SK-N-SH (cell line): ENCODE measurements around the gene GJB2. TPM values are rescaled to one million over a fixed set of nuclear protein-coding genes. Genes with fewer than 3 reads are reported as not detected.

Source experiments
- CTCF ChIA-PET: fragments of 300-600, 350-600 bp; formaldehyde crosslinking; extraction: SDS; loops from one replicate; lab custom pipeline; 2021; lab: Yijun Ruan, JAX
- POLR2A ChIA-PET: fragments of 350-600 bp; sonication (Branson Sonifier 250); formaldehyde crosslinking; extraction: SDS; loops from one replicate; lab custom pipeline; 2020; ENCODE audit warnings: antibody characterized with exemption, inconsistent platforms; lab: Yijun Ruan, JAX
- DNase-seq: peaks from one replicate; pipeline ENCODE4 v3.0.0; 2012
- H2AFZ ChIP-seq: fragments of 200-600 bp; sonication (generic); 2 replicates; pipeline ENCODE4 v1.8.1; 2016; ENCODE audit warnings: antibody characterized with exemption, mild to moderate bottlenecking, low read depth
- H3F3A ChIP-seq: fragments of 200-600 bp; sonication (generic); replicated peaks from 2 replicates; pipeline ENCODE3; 2016; ENCODE audit warnings: antibody characterized with exemption, mild to moderate bottlenecking; ENCODE audit not compliant: insufficient read depth
- H3K27ac ChIP-seq, 2 experiments: fragments of 200-500 bp in 1 of 2; fragments of 200-600 bp in 1 of 2; sonication (Bioruptor generic) in 1 of 2; sonication (generic), shearing (Covaris generic) in 1 of 2; 2 replicates each; pipeline versions ENCODE4 v1.5.1 to v1.6.1; 2014 to 2016; ENCODE audit warnings: low read depth in 2 of 2, inconsistent platforms in 1 of 2, low read length in 1 of 2, mild to moderate bottlenecking in 1 of 2, mixed read lengths in 1 of 2
- H3K27me3 ChIP-seq: fragments of 200-600 bp; sonication (generic), shearing (Covaris generic); 2 replicates; pipeline ENCODE4 v1.6.1; 2016; ENCODE audit warnings: mixed run types; ENCODE audit not compliant: insufficient read depth
- H3K36me3 ChIP-seq, 2 experiments: fragments of 200-500 bp in 1 of 2; fragments of 200-600 bp in 1 of 2; sonication (Bioruptor generic) in 1 of 2; sonication (generic) in 1 of 2; replicated peaks in 1 of 2; 2 replicates each; pipeline versions ENCODE3 to v1.5.1; 2014 to 2016; ENCODE audit warnings: low read length in 1 of 2, mild to moderate bottlenecking in 1 of 2; ENCODE audit not compliant: insufficient read depth in 2 of 2, control insufficient read depth in 1 of 2
- H3K4me1 ChIP-seq, 2 experiments: fragments of 200-500 bp in 1 of 2; fragments of 200-600 bp in 1 of 2; sonication (Bioruptor generic) in 1 of 2; sonication (generic), shearing (Covaris generic) in 1 of 2; 2 replicates each; pipeline versions ENCODE4 v1.5.1 to v1.6.1; 2014 to 2016; ENCODE audit warnings: low read depth in 1 of 2, low read length in 1 of 2, mixed run types in 1 of 2; ENCODE audit not compliant: insufficient read depth in 2 of 2, control insufficient read depth in 1 of 2
- H3K4me2 ChIP-seq: fragments of 200-600 bp; sonication (generic), shearing (Covaris generic); 2 replicates; pipeline ENCODE4 v1.6.1; 2017; ENCODE audit warnings: mixed run types
- H3K4me3 ChIP-seq, 2 experiments: fragments of 200-500 bp in 1 of 2; fragments of 200-600 bp in 1 of 2; sonication (Bioruptor generic) in 1 of 2; sonication (generic), shearing (Covaris generic) in 1 of 2; 2 replicates each; pipeline versions ENCODE4 v1.5.1 to v1.8.1; 2014 to 2016; ENCODE audit warnings: low read depth in 2 of 2, inconsistent platforms in 1 of 2, low read length in 1 of 2, mild to moderate bottlenecking in 1 of 2, mixed read lengths in 1 of 2, moderate library complexity in 1 of 2
- H3K79me2 ChIP-seq: fragments of 200-600 bp; sonication (generic); 2 replicates; pipeline ENCODE4 v1.8.1; 2017; ENCODE audit warnings: mild to moderate bottlenecking; ENCODE audit not compliant: insufficient read depth
- H3K9ac ChIP-seq: fragments of 200-600 bp; sonication (generic); 2 replicates; pipeline ENCODE4 v1.6.1; 2017; ENCODE audit warnings: mixed run types
- H3K9me2 ChIP-seq: fragments of 200-600 bp; sonication (generic); 2 replicates; pipeline ENCODE4 v1.6.1; 2017; ENCODE audit warnings: mixed run types
- H3K9me3 ChIP-seq: fragments of 200-600 bp; sonication (generic); 2 replicates; pipeline ENCODE4 v1.6.1; 2017; ENCODE audit warnings: mixed run types, mild to moderate bottlenecking, moderate library complexity
- H4K20me1 ChIP-seq: fragments of 200-600 bp; sonication (generic); 2 replicates; pipeline ENCODE4 v1.6.1; 2017; ENCODE audit warnings: mild to moderate bottlenecking, mixed run types; ENCODE audit not compliant: insufficient read depth
- CHD2 ChIP-seq: fragments of 150-350 bp; IDR thresholded peaks from 2 replicates; pipeline ENCODE4 v1.6.1; 2018; ENCODE audit warnings: low read length; ENCODE audit not compliant: partially characterized antibody
- EP300 ChIP-seq, 2 experiments: IDR thresholded peaks; 2 replicates each; pipeline versions ENCODE4 v1.4.0 to v1.6.1; 2012; ENCODE audit warnings: borderline replicate concordance in 1 of 2, low read depth in 1 of 2, low read length in 1 of 2
- FOXJ3 ChIP-seq: sonication (generic); formaldehyde crosslinking; IDR thresholded peaks from 2 replicates; pipeline ENCODE4 v1.5.1; 2020; ENCODE audit warnings: mild to moderate bottlenecking, missing genetic modification reagents
- GABPA ChIP-seq: IDR thresholded peaks from 2 replicates; pipeline ENCODE4 v1.4.0; 2012; ENCODE audit warnings: low read depth, mild to moderate bottlenecking
- GATA2 ChIP-seq: sonication (generic); formaldehyde crosslinking; IDR thresholded peaks from 2 replicates; pipeline ENCODE4 v1.5.0; 2020; ENCODE audit warnings: mild to moderate bottlenecking, missing genetic modification reagents
- JUND ChIP-seq: IDR thresholded peaks from 2 replicates; pipeline ENCODE4 v1.4.0; 2012
- MEF2A ChIP-seq: IDR thresholded peaks from 2 replicates; pipeline ENCODE4 v1.4.0; 2012; ENCODE audit warnings: low read depth, borderline replicate concordance
- MXI1 ChIP-seq: IDR thresholded peaks from 2 replicates; pipeline ENCODE4 v1.6.1; 2012; ENCODE audit warnings: mild to moderate bottlenecking, low read depth, low read length, improper control_type of control experiment
- NFIC ChIP-seq: IDR thresholded peaks from 2 replicates; pipeline ENCODE4 v1.4.0; 2012; ENCODE audit warnings: borderline replicate concordance
- NRF1 ChIP-seq: IDR thresholded peaks from 2 replicates; pipeline ENCODE4 v1.6.1; 2012; ENCODE audit warnings: low read depth, mild to moderate bottlenecking, low read length
- POLR2AphosphoS5 ChIP-seq: IDR thresholded peaks from 2 replicates; pipeline ENCODE4 v1.6.1; 2012; ENCODE audit warnings: low read depth, low read length
- RAD21 ChIP-seq: IDR thresholded peaks from 2 replicates; pipeline ENCODE4 v1.6.1; 2012; ENCODE audit warnings: mild to moderate bottlenecking, low read length
- RCOR1 ChIP-seq: fragments of 150-350 bp; IDR thresholded peaks from 2 replicates; pipeline ENCODE4 v1.6.1; 2017; ENCODE audit warnings: antibody characterized with exemption, low read length
- RXRA ChIP-seq: IDR thresholded peaks from 2 replicates; pipeline ENCODE4 v1.4.0; 2012; ENCODE audit warnings: low read depth, mild to moderate bottlenecking, borderline replicate concordance
- SIN3A ChIP-seq: IDR thresholded peaks from 2 replicates; pipeline ENCODE4 v1.6.1; 2012; ENCODE audit warnings: low read depth, mild to moderate bottlenecking, low read length, moderate library complexity, borderline replicate concordance
- TEAD4 ChIP-seq: IDR thresholded peaks from 2 replicates; pipeline ENCODE4 v1.4.0; 2012; ENCODE audit warnings: mild to moderate bottlenecking, borderline replicate concordance; ENCODE audit not compliant: insufficient read depth
- YY1 ChIP-seq: IDR thresholded peaks from 2 replicates; pipeline ENCODE4 v1.4.0; 2012; ENCODE audit warnings: low read depth, mild to moderate bottlenecking
- WGBS: methylation state at CpG from one replicate; pipeline ENCODE4 v1.1.6; 2017; ENCODE audit warnings: low lambda C conversion rate; 5-methylcytosine and 5-hydroxymethylcytosine counted together
- polyA plus RNA-seq, 3 experiments: library from polyadenylated mRNA; depleted of rRNA; stranded (reverse); fragments of >200 nt; gene quantifications; 2 replicates each; pipeline ENCODE4 v1.2.3, GENCODE V29; 2012
- TF ChIP-seq, protein P1 (sequence below): fragments of 150-350 bp; IDR thresholded peaks from 2 replicates; pipeline ENCODE4 v1.6.1; 2016; ENCODE audit warnings: mild to moderate bottlenecking, low read depth, low read length
- TF ChIP-seq, protein P2 (sequence below): fragments of 200-600 bp; sonication (generic); IDR thresholded peaks from 2 replicates; pipeline ENCODE4 v1.6.1; 2017; ENCODE audit warnings: antibody characterized with exemption, mild to moderate bottlenecking, moderate library complexity
- TF ChIP-seq, protein P3 (sequence below): IDR thresholded peaks from 2 replicates; pipeline ENCODE4 v1.6.1; 2012; ENCODE audit warnings: mild to moderate bottlenecking, low read depth, low read length, moderate library complexity

Gene GJB2
- polyA plus RNA-seq, 1 of the 3 experiments (the other 2 are of a cell fraction), result not detected

DNA sequence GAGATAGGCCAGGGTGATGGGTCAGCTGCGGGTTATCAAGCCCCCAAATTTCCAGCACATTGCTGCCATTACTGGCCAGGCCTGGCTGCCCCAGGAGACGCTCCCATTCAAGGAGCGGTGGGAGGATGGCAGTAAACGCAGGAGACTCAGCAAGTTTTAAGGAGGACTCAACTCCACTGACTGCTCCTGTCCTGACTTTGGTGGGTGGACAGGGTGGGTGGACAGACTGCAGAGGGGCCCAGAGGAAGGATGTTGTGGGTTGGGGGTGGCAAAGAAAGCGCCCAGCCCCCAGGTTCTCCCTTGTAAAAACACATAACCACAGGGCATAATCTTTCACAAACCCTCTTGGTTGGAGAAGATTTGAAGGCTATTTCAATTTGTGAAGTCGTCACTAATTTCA, 35.0 kb upstream of the GJB2 start (continued):
- TF ChIP-seq GABPA (no peak), MEF2A (no peak)

DNA sequence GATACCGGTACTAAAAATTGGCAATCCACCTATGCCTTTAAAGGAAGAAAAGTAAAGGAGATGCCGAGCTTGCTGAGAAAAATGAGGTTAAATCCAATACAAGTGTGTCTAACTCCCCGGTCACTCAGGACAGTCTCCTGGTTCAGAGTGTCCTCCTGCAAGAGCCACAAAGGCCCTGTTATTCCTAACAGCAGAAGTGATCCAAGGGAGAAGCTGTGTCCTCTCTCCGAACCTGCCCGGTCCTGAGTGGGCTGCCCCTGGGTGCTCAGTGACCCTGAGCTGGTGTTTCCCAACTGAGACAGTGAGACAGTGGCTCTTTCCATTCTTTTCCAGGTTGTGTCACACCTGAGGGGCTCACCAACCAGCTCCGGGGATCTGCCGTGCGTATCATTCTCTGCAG, 34.5 kb upstream of the GJB2 start:
- H3K9ac ChIP-seq, result no peak overlapping the region
- H3K4me2 ChIP-seq, result no peak overlapping the region
- peaks cover 86% of the 10 kb centered on the region for H3K27me3 ChIP-seq
- POLR2A ChIA-PET, result no interaction called here
- DNase-seq, result no peak
- H3K79me2 ChIP-seq, result no peaks in the 10 kb centered on the region
- no peaks in the 10 kb centered on the region for H3K36me3 ChIP-seq
- H3K4me1 ChIP-seq, result no peaks in the 10 kb centered on the region
- H3K4me3 ChIP-seq, result no peak overlapping the region
- no peak overlapping the region for H2AFZ ChIP-seq
- TF ChIP-seq TEAD4 (no peak), RXRA (no peak), MEF2A (no peak), YY1 (no peak), POLR2AphosphoS5 (no peak), CHD2 (no peak), NRF1 (no peak), NFIC (no peak), SIN3A (no peak), EP300 (IDR thresholded peaks at IDR 0.05; ENCODE audit: borderline replicate concordance in 1 of 2, low read depth in 1 of 2, low read length in 1 of 2) (no peak), RCOR1 (no peak), JUND (no peak), GATA2 (no peak), RAD21 (no peak), MXI1 (no peak), GABPA (no peak), FOXJ3 (CRISPR knock-in tag) (no peak)
- TF ChIP-seq, protein P1, sequence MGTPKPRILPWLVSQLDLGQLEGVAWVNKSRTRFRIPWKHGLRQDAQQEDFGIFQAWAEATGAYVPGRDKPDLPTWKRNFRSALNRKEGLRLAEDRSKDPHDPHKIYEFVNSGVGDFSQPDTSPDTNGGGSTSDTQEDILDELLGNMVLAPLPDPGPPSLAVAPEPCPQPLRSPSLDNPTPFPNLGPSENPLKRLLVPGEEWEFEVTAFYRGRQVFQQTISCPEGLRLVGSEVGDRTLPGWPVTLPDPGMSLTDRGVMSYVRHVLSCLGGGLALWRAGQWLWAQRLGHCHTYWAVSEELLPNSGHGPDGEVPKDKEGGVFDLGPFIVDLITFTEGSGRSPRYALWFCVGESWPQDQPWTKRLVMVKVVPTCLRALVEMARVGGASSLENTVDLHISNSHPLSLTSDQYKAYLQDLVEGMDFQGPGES, result no peak
- TF ChIP-seq, protein P2, sequence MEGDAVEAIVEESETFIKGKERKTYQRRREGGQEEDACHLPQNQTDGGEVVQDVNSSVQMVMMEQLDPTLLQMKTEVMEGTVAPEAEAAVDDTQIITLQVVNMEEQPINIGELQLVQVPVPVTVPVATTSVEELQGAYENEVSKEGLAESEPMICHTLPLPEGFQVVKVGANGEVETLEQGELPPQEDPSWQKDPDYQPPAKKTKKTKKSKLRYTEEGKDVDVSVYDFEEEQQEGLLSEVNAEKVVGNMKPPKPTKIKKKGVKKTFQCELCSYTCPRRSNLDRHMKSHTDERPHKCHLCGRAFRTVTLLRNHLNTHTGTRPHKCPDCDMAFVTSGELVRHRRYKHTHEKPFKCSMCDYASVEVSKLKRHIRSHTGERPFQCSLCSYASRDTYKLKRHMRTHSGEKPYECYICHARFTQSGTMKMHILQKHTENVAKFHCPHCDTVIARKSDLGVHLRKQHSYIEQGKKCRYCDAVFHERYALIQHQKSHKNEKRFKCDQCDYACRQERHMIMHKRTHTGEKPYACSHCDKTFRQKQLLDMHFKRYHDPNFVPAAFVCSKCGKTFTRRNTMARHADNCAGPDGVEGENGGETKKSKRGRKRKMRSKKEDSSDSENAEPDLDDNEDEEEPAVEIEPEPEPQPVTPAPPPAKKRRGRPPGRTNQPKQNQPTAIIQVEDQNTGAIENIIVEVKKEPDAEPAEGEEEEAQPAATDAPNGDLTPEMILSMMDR, result no peak
- TF ChIP-seq, protein P3, sequence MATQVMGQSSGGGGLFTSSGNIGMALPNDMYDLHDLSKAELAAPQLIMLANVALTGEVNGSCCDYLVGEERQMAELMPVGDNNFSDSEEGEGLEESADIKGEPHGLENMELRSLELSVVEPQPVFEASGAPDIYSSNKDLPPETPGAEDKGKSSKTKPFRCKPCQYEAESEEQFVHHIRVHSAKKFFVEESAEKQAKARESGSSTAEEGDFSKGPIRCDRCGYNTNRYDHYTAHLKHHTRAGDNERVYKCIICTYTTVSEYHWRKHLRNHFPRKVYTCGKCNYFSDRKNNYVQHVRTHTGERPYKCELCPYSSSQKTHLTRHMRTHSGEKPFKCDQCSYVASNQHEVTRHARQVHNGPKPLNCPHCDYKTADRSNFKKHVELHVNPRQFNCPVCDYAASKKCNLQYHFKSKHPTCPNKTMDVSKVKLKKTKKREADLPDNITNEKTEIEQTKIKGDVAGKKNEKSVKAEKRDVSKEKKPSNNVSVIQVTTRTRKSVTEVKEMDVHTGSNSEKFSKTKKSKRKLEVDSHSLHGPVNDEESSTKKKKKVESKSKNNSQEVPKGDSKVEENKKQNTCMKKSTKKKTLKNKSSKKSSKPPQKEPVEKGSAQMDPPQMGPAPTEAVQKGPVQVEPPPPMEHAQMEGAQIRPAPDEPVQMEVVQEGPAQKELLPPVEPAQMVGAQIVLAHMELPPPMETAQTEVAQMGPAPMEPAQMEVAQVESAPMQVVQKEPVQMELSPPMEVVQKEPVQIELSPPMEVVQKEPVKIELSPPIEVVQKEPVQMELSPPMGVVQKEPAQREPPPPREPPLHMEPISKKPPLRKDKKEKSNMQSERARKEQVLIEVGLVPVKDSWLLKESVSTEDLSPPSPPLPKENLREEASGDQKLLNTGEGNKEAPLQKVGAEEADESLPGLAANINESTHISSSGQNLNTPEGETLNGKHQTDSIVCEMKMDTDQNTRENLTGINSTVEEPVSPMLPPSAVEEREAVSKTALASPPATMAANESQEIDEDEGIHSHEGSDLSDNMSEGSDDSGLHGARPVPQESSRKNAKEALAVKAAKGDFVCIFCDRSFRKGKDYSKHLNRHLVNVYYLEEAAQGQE, result no peak
- H3K27ac ChIP-seq, result no peak overlapping the region
- H3K9me2 ChIP-seq, result no peaks in the 10 kb centered on the region
- H4K20me1 ChIP-seq, result no peaks in the 10 kb centered on the region
- H3F3A ChIP-seq, result no peaks in the 10 kb centered on the region
- H3K9me3 ChIP-seq, result no peaks in the 10 kb centered on the region
- CTCF ChIA-PET, result interaction anchor here (1.8 kb wide), 1 partner anchor 30 kb away, joined by 4 read pairs; no protein-coding TSS in a partner anchor
- WGBS, result 10% methylated on average over 6 of the region's 8 CpGs
